22Rv1 (cell line): ENCODE measurements around the gene PLEKHJ1.

ENCODE experiments used
- H3K27ac ChIP-seq: fragments of 450-650 bp; 2 replicates; pipeline ENCODE4 v1.5.1; 2017
- ZFX ChIP-seq: fragments of 450-650 bp; IDR thresholded peaks from 2 replicates; pipeline ENCODE4 v1.6.1; 2017; ENCODE audit warnings: antibody characterized with exemption, borderline replicate concordance
- TF ChIP-seq, protein P1 (sequence below): fragments of 450-650 bp; IDR thresholded peaks from 2 replicates; pipeline ENCODE4 v1.5.1; 2017; ENCODE audit warnings: mild to moderate bottlenecking

PLEKHJ1 gene

DNA sequence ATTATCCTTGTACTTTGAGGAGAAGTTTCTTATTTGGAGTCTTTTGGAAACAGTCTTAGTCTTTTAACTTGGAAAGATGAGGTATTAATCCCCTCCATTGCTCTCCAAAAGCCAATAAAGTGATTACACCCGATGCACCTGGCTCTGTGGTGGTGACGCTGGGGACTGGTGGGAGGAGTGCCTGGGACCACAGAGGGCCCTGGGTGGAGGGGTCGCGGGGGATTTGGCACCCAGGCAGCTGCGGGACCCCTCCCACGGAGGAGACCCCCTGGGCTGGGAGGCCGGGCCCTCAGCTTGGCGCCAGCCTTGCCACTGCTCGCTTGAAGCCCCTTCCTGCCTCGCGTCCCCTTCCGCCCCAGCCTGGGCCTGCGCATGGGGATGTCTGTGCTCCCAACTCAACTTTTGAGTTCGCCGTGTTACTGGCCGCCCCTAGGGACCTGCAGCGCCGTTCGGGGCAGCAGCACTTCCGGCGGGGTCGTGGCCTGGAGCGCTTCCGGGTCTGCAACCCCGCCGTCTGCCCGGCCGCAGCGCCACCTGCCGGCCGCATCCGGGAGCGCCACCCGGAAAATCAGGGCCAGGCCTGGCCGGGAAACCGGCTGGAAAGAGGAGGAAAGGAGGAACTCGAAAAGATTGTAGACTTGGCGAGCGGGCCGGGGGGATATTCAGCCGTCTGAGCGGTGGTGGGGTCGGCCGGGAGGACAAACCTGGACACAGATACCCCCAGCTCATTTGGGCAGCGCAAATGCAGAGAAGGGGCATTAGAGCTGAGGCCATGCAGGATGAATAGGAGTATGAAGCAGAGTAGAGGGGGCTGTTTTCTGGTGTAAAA, 37.4 kb upstream of the PLEKHJ1 start:
- peak overlapping the region; percentile 92 for H3K27ac ChIP-seq

DNA sequence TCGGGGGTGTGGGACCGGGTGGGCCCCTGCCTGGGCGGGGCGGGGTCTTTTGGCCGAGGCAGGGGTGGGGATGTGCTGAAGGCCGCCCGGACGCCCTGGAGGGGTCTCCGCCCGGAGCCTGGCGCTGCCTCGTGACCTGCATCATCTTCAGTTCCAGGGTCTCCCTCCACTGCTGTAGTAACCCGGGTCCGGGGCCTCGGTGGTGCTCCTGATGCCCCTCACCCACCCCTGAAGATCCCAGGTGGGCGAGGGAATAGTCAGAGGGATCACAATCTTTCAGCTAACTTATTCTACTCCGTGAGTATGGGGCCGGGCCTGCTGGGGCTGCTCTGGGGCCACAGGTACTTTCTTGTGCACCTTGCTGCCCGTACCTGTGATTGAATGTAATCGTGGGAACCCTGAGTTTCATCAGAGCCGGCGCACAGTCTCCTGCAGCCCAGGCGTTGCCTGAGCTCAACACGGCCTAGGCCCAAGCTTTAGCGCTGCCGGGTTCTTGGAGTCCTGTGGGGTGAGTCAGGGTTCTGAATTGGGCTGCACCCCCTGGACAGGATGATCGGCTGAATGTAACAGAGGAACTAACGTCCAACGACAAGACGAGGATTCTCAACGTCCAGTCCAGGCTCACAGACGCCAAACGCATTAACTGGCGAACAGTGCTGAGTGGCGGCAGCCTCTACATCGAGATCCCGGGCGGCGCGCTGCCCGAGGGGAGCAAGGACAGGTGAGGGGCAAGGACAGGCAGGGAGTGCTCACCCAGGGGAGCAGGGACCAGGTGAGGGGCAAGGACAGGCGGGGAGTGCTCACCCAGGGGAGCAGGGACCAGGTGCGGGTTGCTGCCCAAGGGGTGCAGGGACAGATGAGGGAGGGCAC, 35.3 kb upstream of the PLEKHJ1 start:
- TF ChIP-seq ZFX, result no peak
- TF ChIP-seq, protein P1, sequence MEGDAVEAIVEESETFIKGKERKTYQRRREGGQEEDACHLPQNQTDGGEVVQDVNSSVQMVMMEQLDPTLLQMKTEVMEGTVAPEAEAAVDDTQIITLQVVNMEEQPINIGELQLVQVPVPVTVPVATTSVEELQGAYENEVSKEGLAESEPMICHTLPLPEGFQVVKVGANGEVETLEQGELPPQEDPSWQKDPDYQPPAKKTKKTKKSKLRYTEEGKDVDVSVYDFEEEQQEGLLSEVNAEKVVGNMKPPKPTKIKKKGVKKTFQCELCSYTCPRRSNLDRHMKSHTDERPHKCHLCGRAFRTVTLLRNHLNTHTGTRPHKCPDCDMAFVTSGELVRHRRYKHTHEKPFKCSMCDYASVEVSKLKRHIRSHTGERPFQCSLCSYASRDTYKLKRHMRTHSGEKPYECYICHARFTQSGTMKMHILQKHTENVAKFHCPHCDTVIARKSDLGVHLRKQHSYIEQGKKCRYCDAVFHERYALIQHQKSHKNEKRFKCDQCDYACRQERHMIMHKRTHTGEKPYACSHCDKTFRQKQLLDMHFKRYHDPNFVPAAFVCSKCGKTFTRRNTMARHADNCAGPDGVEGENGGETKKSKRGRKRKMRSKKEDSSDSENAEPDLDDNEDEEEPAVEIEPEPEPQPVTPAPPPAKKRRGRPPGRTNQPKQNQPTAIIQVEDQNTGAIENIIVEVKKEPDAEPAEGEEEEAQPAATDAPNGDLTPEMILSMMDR, result no peak
- H3K27ac ChIP-seq, result peak overlapping the region; percentile 92

More for the DNA sequence above, 37.4 kb upstream of the PLEKHJ1 start:
- TF ChIP-seq, protein P1, result peak; percentile 98
- TF ChIP-seq ZFX, result no peak

DNA sequence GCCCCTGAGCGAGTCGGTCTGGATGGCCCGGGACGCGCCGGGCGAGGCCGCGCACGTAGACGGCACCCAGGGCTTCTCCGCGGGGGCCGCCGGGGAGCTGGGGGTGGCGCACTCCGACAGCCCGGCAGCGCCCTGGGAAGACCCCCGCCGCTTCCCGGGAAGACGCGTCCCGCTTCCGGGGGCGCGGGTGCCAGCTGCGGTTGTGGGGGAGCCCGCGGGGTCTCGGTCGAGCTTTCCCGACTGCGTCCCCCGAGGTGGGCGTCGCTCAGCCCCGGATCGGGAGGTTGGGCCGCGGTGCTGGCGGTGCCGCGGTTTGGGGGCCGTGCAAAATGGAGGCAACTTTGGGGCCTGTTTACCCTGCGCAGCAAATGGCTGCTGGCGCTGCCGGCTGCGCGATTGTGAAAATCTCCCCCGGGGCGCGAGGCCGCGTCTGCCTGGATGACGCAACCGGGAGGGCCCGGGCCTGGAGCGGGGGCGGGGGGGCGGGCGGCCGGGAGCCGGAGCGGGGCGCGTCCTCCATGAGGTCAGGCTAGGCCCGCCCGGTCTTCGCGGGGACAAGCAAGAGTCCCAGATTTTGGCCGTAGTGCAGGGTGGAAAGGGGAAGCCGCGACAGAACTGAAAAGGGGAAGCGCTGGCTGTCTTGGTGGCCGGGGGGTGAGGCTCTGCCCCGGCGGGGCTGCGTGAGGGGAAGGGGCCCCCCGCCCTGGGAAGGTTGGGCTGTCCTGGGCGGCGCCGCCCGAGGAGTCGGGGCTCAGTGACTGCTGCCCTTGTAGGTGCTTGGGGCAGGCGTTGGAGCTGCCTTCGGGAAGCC, 34.5 kb upstream of the PLEKHJ1 start:
- TF ChIP-seq, protein P1, result no peak
- no peak for TF ChIP-seq ZFX
- H3K27ac ChIP-seq, result peak overlapping the region; percentile 92

DNA sequence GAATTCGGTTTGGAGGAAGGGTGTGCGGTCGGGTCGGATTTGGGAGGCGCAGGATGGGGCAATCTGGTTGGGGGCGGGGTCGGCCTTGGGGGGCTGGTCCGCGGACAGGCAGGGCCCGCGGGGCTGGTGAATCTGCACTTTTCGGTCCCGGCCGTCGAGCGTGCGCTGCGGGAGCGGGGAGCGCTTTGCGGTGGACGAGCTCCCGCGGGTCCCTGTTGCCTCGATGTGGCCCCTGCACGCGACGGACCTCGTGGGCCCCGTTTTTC, 34.0 kb upstream of the PLEKHJ1 start:
- peak overlapping the region; percentile 92 for H3K27ac ChIP-seq
- TF ChIP-seq, protein P1, result no peak
- TF ChIP-seq ZFX, result no peak

DNA sequence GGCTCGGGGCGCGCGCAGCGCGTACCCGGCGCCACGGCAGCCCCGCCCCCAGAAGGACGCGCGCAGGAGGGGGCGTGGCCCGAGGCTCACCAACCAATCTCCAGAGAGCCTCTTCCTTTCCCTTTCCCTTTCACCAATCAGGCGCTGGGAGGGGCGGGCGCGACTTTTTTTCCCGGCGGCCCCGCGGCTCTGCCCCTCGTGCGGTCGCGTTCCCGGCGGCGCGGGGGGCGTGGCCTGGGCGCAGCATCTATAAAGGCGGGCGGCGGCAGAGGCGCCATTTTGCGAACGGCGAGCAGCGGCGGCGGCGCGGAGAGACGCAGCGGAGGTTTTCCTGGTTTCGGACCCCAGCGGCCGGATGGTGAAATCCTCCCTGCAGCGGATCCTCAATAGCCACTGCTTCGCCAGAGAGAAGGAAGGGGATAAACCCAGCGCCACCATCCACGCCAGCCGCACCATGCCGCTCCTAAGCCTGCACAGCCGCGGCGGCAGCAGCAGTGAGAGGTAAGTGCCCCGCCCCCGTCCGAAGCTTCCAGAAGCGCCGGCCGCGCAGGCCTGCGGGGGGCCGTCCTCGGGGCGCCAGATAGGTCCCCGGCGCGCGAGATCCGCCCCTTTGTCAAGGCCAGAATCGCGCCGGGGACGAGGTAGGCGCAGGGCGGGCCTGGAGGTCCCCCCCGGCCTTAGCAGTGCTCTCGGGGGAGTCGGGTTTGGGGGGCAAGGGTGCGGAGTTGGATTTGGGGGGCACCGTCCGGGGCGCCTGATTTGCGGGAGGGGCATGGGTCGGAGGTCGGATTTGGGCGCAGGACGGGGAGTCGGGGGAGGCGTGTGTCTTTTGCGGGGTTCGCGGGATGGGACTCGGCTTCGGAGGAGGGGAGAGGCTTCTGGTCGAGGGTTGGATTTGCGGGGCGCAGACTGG, 33.4 kb upstream of the PLEKHJ1 start:
- peak overlapping the region; percentile 92 for H3K27ac ChIP-seq
- no peak for TF ChIP-seq ZFX
- TF ChIP-seq, protein P1, result no peak

GRCh38 chr19:2268861-2269243, 32.7 kb upstream of the PLEKHJ1 start:
- peak overlapping the region; percentile 92 for H3K27ac ChIP-seq
- no peak for TF ChIP-seq ZFX
- TF ChIP-seq, protein P1, result no peak
